IMR-90 (cell line): ENCODE measurements around the gene AMBRA1.

ENCODE experiments used
- TF ChIP-seq, protein P1 (sequence below): fragments of 150-350 bp; IDR thresholded peaks from 2 replicates; pipeline ENCODE4 v1.6.1; 2016; ENCODE audit warnings: low read depth, mild to moderate bottlenecking, low read length, moderate library complexity, borderline replicate concordance
- TF ChIP-seq, protein P2 (sequence below): conservative IDR thresholded peaks from 2 replicates; pipeline ENCODE4 v1.5.1; 2012; ENCODE audit warnings: mild to moderate bottlenecking, low read depth, low read length, improper control_type of control experiment

DNA sequence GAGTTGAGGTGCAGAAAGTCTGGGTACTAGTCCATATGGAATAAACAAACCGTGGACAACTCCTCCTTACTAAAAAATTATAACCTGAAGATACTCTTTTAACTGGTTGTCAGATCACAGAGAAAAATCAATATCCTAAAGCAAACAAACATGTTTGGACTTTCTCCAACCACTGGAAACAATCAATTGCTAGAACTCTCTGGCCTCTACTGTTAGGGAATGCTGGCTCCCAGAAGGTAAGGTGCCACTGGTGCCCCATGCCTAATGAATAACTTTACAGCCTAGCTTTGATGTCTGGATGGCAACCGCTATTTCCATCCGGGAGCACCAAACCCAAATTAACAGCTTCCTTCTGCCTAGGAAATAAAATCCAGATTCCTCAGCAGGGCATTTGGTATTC is 74.5 kb downstream of the AMBRA1 start:
- TF ChIP-seq, protein P1, sequence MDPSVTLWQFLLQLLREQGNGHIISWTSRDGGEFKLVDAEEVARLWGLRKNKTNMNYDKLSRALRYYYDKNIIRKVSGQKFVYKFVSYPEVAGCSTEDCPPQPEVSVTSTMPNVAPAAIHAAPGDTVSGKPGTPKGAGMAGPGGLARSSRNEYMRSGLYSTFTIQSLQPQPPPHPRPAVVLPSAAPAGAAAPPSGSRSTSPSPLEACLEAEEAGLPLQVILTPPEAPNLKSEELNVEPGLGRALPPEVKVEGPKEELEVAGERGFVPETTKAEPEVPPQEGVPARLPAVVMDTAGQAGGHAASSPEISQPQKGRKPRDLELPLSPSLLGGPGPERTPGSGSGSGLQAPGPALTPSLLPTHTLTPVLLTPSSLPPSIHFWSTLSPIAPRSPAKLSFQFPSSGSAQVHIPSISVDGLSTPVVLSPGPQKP, result no peak
- TF ChIP-seq, protein P2, sequence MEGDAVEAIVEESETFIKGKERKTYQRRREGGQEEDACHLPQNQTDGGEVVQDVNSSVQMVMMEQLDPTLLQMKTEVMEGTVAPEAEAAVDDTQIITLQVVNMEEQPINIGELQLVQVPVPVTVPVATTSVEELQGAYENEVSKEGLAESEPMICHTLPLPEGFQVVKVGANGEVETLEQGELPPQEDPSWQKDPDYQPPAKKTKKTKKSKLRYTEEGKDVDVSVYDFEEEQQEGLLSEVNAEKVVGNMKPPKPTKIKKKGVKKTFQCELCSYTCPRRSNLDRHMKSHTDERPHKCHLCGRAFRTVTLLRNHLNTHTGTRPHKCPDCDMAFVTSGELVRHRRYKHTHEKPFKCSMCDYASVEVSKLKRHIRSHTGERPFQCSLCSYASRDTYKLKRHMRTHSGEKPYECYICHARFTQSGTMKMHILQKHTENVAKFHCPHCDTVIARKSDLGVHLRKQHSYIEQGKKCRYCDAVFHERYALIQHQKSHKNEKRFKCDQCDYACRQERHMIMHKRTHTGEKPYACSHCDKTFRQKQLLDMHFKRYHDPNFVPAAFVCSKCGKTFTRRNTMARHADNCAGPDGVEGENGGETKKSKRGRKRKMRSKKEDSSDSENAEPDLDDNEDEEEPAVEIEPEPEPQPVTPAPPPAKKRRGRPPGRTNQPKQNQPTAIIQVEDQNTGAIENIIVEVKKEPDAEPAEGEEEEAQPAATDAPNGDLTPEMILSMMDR, result no peak
